IMR-90 (cell line): ENCODE results near the gene ITCH. TPM values are rescaled to one million over a fixed set of nuclear protein-coding genes. Genes with fewer than 3 reads are reported as not detected.

ENCODE experiments used
- ATAC-seq: fragments of 200-7000 bp; cut with Tn5 transposase; 2 replicates; pipeline ENCODE4 v1.9.1; 2020; ENCODE audit warnings: low read depth, mild to moderate bottlenecking, moderate library complexity
- BruUV-seq: library from RNA; stranded (reverse); fragments of 400-500 nt; replicated peaks from 2 replicates; lab custom pipeline; 2021; lab: Mats Ljungman, UMichigan
- CTCF ChIA-PET: fragments of 300-600 bp; formaldehyde crosslinking; extraction: SDS; loops from one replicate; lab custom pipeline; 2021; ENCODE audit warnings: antibody characterized with exemption; lab: Yijun Ruan, JAX
- POLR2A ChIA-PET: fragments of 300-600 bp; sonication (Branson Sonifier 250); formaldehyde crosslinking; loops from one replicate; lab custom pipeline; 2022; ENCODE audit warnings: antibody characterized with exemption; ENCODE audit not compliant: unreplicated experiment; lab: Charles Lee
- DNase-seq: peaks from one replicate; pipeline ENCODE4 v3.0.0; 2013
- H2AFZ ChIP-seq: replicated peaks from 2 replicates; pipeline ENCODE3; 2013; ENCODE audit warnings: low read length, mild to moderate bottlenecking; ENCODE audit not compliant: poor library complexity
- H2AK5ac ChIP-seq: 2 replicates; pipeline ENCODE4 v1.6.1; 2013; ENCODE audit warnings: low read depth, low read length, inconsistent platforms
- H2AK9ac ChIP-seq: replicated peaks from 2 replicates; pipeline ENCODE3; 2013; ENCODE audit warnings: mild to moderate bottlenecking, low read depth, low read length, moderate library complexity; ENCODE audit not compliant: poor library complexity
- H2BK120ac ChIP-seq: 2 replicates; pipeline ENCODE4 v1.6.1; 2013; ENCODE audit warnings: low read depth, low read length, inconsistent platforms
- H2BK15ac ChIP-seq: 3 replicates; pipeline ENCODE4 v1.6.1; 2013; ENCODE audit warnings: low read depth, low read length, inconsistent platforms
- H2BK20ac ChIP-seq: 2 replicates; pipeline ENCODE4 v1.6.1; 2013; ENCODE audit warnings: low read depth, mild to moderate bottlenecking, inconsistent platforms, low read length, moderate library complexity
- H2BK5ac ChIP-seq: 2 replicates; pipeline ENCODE4 v1.6.1; 2013; ENCODE audit warnings: mild to moderate bottlenecking, low read depth, low read length, inconsistent platforms; ENCODE audit not compliant: poor library complexity, severe bottlenecking
- H3K14ac ChIP-seq: replicated peaks from 2 replicates; pipeline ENCODE4 v1.6.1; 2013; ENCODE audit warnings: low read depth, low read length, inconsistent platforms
- H3K18ac ChIP-seq: 2 replicates; pipeline ENCODE4 v1.6.1; 2013; ENCODE audit warnings: low read depth, low read length, control low read depth
- H3K23ac ChIP-seq: 2 replicates; pipeline ENCODE4 v1.6.1; 2013; ENCODE audit warnings: low read depth, low read length, inconsistent platforms
- H3K27ac ChIP-seq: 2 replicates; pipeline ENCODE4 v1.5.1; 2013; ENCODE audit warnings: mild to moderate bottlenecking, control low read depth, low read length; ENCODE audit not compliant: insufficient read depth
- H3K27me3 ChIP-seq: 2 replicates; pipeline ENCODE4 v1.6.1; 2013; ENCODE audit warnings: low read length; ENCODE audit not compliant: control insufficient read depth, insufficient read depth
- H3K36me3 ChIP-seq: 2 replicates; pipeline ENCODE4 v1.6.1; 2013; ENCODE audit warnings: low read length, mixed read lengths; ENCODE audit not compliant: control insufficient read depth, insufficient read depth
- H3K4ac ChIP-seq: 2 replicates; pipeline ENCODE4 v1.6.1; 2013; ENCODE audit warnings: low read depth, low read length, inconsistent platforms
- H3K4me1 ChIP-seq: 2 replicates; pipeline ENCODE4 v1.6.1; 2013; ENCODE audit warnings: low read length, mixed read lengths; ENCODE audit not compliant: control insufficient read depth, insufficient read depth
- H3K4me2 ChIP-seq: 2 replicates; pipeline ENCODE4 v1.6.1; 2013; ENCODE audit warnings: low read depth, mild to moderate bottlenecking, control low read depth, low read length, moderate library complexity
- H3K4me3 ChIP-seq: 2 replicates; pipeline ENCODE4 v1.5.1; 2013; ENCODE audit warnings: low read depth, mild to moderate bottlenecking, control low read depth, low read length, moderate library complexity; ENCODE audit not compliant: insufficient read depth
- H3K56ac ChIP-seq: 2 replicates; pipeline ENCODE4 v1.6.1; 2013; ENCODE audit warnings: low read length, inconsistent platforms; ENCODE audit not compliant: insufficient read depth; ENCODE audit errors: extremely low read depth
- H3K79me1 ChIP-seq, 2 experiments: 2 replicates each; pipeline ENCODE4 v1.6.1; 2013; ENCODE audit warnings: low read length in 2 of 2, inconsistent platforms in 1 of 2, low read depth in 1 of 2
- H3K9ac ChIP-seq: 2 replicates; pipeline ENCODE4 v1.6.1; 2013; ENCODE audit warnings: low read depth, low read length, control low read depth
- H3K9me1 ChIP-seq: 2 replicates; pipeline ENCODE4 v1.6.1; 2013; ENCODE audit warnings: low read length, inconsistent platforms; ENCODE audit not compliant: insufficient read depth
- H3K9me3 ChIP-seq: 2 replicates; pipeline ENCODE4 v1.6.1; 2013; ENCODE audit warnings: low read length; ENCODE audit not compliant: control insufficient read depth, insufficient read depth
- H4K20me1 ChIP-seq: 2 replicates; pipeline ENCODE4 v1.6.1; 2013; ENCODE audit warnings: low read length, inconsistent platforms; ENCODE audit not compliant: insufficient read depth
- H4K5ac ChIP-seq: 2 replicates; pipeline ENCODE4 v1.6.1; 2013; ENCODE audit warnings: mild to moderate bottlenecking, low read depth, low read length, control low read depth
- H4K8ac ChIP-seq, 2 experiments: 2 replicates each; pipeline ENCODE4 v1.6.1; 2013; ENCODE audit warnings: low read depth in 2 of 2, low read length in 2 of 2, control low read depth in 1 of 2, inconsistent platforms in 1 of 2
- H4K91ac ChIP-seq: 2 replicates; pipeline ENCODE4 v1.6.1; 2013; ENCODE audit warnings: low read depth, low read length, inconsistent platforms; ENCODE audit not compliant: insufficient read depth
- CHD1 ChIP-seq: IDR thresholded peaks from 2 replicates; pipeline ENCODE4 v1.6.1; 2012; ENCODE audit warnings: low read depth, low read length, improper control_type of control experiment
- CTCF ChIP-seq: conservative IDR thresholded peaks from 2 replicates; pipeline ENCODE4 v1.5.1; 2012; ENCODE audit warnings: mild to moderate bottlenecking, low read depth, low read length, improper control_type of control experiment
- ELK1 ChIP-seq: fragments of 150-350 bp; IDR thresholded peaks from 2 replicates; pipeline ENCODE4 v1.6.1; 2016; ENCODE audit warnings: low read depth, mild to moderate bottlenecking, low read length, moderate library complexity, borderline replicate concordance
- FOS ChIP-seq: fragments of 150-350 bp; IDR thresholded peaks from 2 replicates; pipeline ENCODE4 v1.6.1; 2016; ENCODE audit warnings: low read depth, low read length
- MAFK ChIP-seq: IDR thresholded peaks from 2 replicates; pipeline ENCODE4 v1.6.1; 2012; ENCODE audit warnings: low read depth, low read length, improper control_type of control experiment
- NFE2L2 ChIP-seq: fragments of 150-350 bp; IDR thresholded peaks from 2 replicates; pipeline ENCODE4 v1.6.1; 2016; ENCODE audit warnings: low read depth, mild to moderate bottlenecking, low read length
- RAD21 ChIP-seq: IDR thresholded peaks from 2 replicates; pipeline ENCODE4 v1.6.1; 2012; ENCODE audit warnings: low read length, improper control_type of control experiment
- SMC3 ChIP-seq: fragments of 150-350 bp; IDR thresholded peaks from 2 replicates; pipeline ENCODE4 v1.6.1; 2016; ENCODE audit warnings: low read depth, mild to moderate bottlenecking, antibody characterized with exemption, low read length, moderate library complexity
- USF2 ChIP-seq: fragments of 150-350 bp; IDR thresholded peaks from 2 replicates; pipeline ENCODE4 v1.6.1; 2017; ENCODE audit warnings: mild to moderate bottlenecking, antibody characterized with exemption, low read length, low read depth
- WGBS, 2 experiments: methylation state at CpG; one replicate each; pipeline versions ENCODE4 v1.1.5 to v1.1.7; 2013; ENCODE audit warnings: missing lambda C conversion rate in 2 of 2; ENCODE audit not compliant: insufficient read length in 1 of 2; ENCODE audit errors: extremely low coverage in 2 of 2; 5-methylcytosine and 5-hydroxymethylcytosine counted together
- dilution Hi-C: fragments of 300-500 bp; cut with HindIII; formaldehyde crosslinking; loops from one replicate; pipeline ENCODE4 v1.14.3; 2018; ENCODE audit warnings: low sequenced_read_pairs; ENCODE audit not compliant: unreplicated experiment
- in situ Hi-C: fragments of 300-500 bp; cut with MboI; formaldehyde crosslinking; loops from 3 replicates; pipeline ENCODE4 v1.14.3; 2019; ENCODE audit warnings: low sequenced_read_pairs, inconsistent platforms, mixed read lengths
- intact Hi-C: fragments of 100-400 bp; cut with micrococcal nuclease; formaldehyde crosslinking; loops from 2 replicates; pipeline ENCODE4 v1.10.0; 2022
- polyA plus RNA-seq, 3 experiments: library from polyadenylated mRNA; depleted of rRNA; stranded (reverse); fragments of >200 nt; gene quantifications; 2 replicates each; pipeline ENCODE4 v1.2.3, GENCODE V29; 2012; ENCODE audit warnings: low replicate concordance in 1 of 3
- total RNA-seq: library from RNA; depleted of rRNA; stranded (reverse); fragments of >200 nt; gene quantifications from 2 replicates; pipeline ENCODE4 v1.2.3, GENCODE V29; 2012

Gene ITCH
- total and polyA plus RNA-seq, 2 of the 4 experiments (the other 2 are of a cell fraction), result 12.7 to 94.6 TPM

GRCh38 chr20:34324541-34324940 is 38.5 kb upstream of the ITCH start:
- H2BK20ac ChIP-seq, result no peak overlapping the region
- WGBS, 2 experiments, result no CpG with 5 or more reads among the region's 2 CpGs
- peaks cover 4% of the 10 kb centered on the region for H3K9me1 ChIP-seq
- H2BK120ac ChIP-seq, result no peak overlapping the region
- H3K18ac ChIP-seq, result no peak overlapping the region
- intact Hi-C loops, result no loop called here
- CTCF ChIA-PET, result no interaction called here
- no peak overlapping the region for H2BK15ac ChIP-seq
- H3K4ac ChIP-seq, result no peak overlapping the region
- H2AK5ac ChIP-seq, result 0 out of 2 replicates have a peak overlapping the region, but pooled peaks have one; percentile 8
- H3K56ac ChIP-seq, result no peak overlapping the region
- TF ChIP-seq ELK1, result no peak
- no peak for TF ChIP-seq CTCF
- no peak for TF ChIP-seq SMC3
- TF ChIP-seq RAD21, result no peak
- no peak for TF ChIP-seq USF2
- TF ChIP-seq MAFK, result no peak
- no peak for TF ChIP-seq CHD1
- no peak for TF ChIP-seq NFE2L2
- TF ChIP-seq FOS, result no peak
- H3K27ac ChIP-seq, result no peak overlapping the region
- H3K4me2 ChIP-seq, result no peak overlapping the region
- in situ Hi-C loops, result no loop called here
- DNase-seq (no peak), ATAC-seq (no peak)
- H3K36me3 ChIP-seq, result no peaks in the 10 kb centered on the region
- dilution Hi-C loops, result no loop called here
- H4K8ac ChIP-seq, result no peak overlapping the region
- no TSS peak for BruUV-seq
- no peak overlapping the region for H2BK5ac ChIP-seq
- 0 out of 2 replicates have a peak overlapping the region, but pooled peaks have one; percentile 56 for H3K14ac ChIP-seq
- no peaks in the 10 kb centered on the region for H3K9me3 ChIP-seq
- no peak overlapping the region for H3K9ac ChIP-seq
- no peak overlapping the region for H2AK9ac ChIP-seq
- no peaks in the 10 kb centered on the region for H4K20me1 ChIP-seq
- H4K91ac ChIP-seq, result no peak overlapping the region
- H3K79me1 ChIP-seq, result no peaks in the 10 kb centered on the region
- H3K4me1 ChIP-seq, result peaks cover 3% of the 10 kb centered on the region; the same call in 1 of the 2 replicates
- H4K5ac ChIP-seq, result no peak overlapping the region
- H3K4me3 ChIP-seq, result no peak overlapping the region
- no peak overlapping the region for H2AFZ ChIP-seq
- no peak overlapping the region for H3K23ac ChIP-seq
- H3K27me3 ChIP-seq, result no peaks in the 10 kb centered on the region; the same call in 1 of the 2 replicates
- POLR2A ChIA-PET, result no interaction called here
